Ovary (tissue), 9 donors: ENCODE results near the gene SEC24C. TPM values are rescaled to one million over a fixed set of nuclear protein-coding genes. Genes with fewer than 3 reads are reported as not detected.
"Not testable (repeated sequence)": the region's sequence is repeated elsewhere in the genome, so short reads cannot be mapped to it uniquely, and the experiment has no call there.

Experiments
- DNase-seq, 5 donors: peaks; one replicate each; pipeline ENCODE4 v3.0.0-alpha.2; 2019 to 2020
- H3K27ac ChIP-seq, 2 donors: fragments of 200-600 bp; one replicate each; pipeline versions ENCODE4 v1.5.1 to v1.8.0; 2019 to 2022
- H3K27me3 ChIP-seq: fragments of 200-600 bp; one replicate; pipeline ENCODE4 v1.8.0; 2022
- H3K36me3 ChIP-seq: fragments of 200-600 bp; sonication (generic); one replicate; pipeline ENCODE4 v1.5.1; 2019
- H3K4me1 ChIP-seq: one replicate; pipeline ENCODE4 v1.8.1; 2013; ENCODE audit warnings: mild to moderate bottlenecking, moderate library complexity; ENCODE audit not compliant: insufficient read depth
- H3K4me3 ChIP-seq: fragments of 200-600 bp; sonication (generic); one replicate; pipeline ENCODE4 v1.5.1; 2017
- H3K9me3 ChIP-seq, 2 donors: fragments of 200-600 bp in 1 of 2; sonication (generic) in 1 of 2; one replicate each; pipeline versions ENCODE4 v1.5.1 to v1.8.1; 2013 to 2019; ENCODE audit warnings: mild to moderate bottlenecking in 1 of 2, moderate library complexity in 1 of 2
- EP300 ChIP-seq: sonication (generic); formaldehyde crosslinking; IDR thresholded peaks from one replicate; pipeline ENCODE4 v1.6.1; 2017; ENCODE audit warnings: antibody characterized with exemption
- POLR2A ChIP-seq: fragments of 450-650 bp; IDR thresholded peaks from one replicate; pipeline ENCODE4 v1.6.1; 2017; ENCODE audit warnings: antibody characterized with exemption, mild to moderate bottlenecking, moderate library complexity
- WGBS, 3 donors: extraction: QIAGEN DNeasy Blood & Tissue Kit in 1 of 3; methylation state at CpG; one replicate each; pipeline versions ENCODE4 v1.1.5 to v1.1.7; 2013 to 2017; 5-methylcytosine and 5-hydroxymethylcytosine counted together
- intact Hi-C, 4 donors: fragments of 100-400 bp; cut with DNase I; formaldehyde crosslinking; loops; one replicate each; pipeline versions ENCODE4 v1.11.0 to v1.15.1; 2022 to 2023
- polyA plus RNA-seq, 2 donors: library from polyadenylated mRNA; stranded (reverse); fragments of 200-250 nt in 1 of 2; fragments of 350-450 nt in 1 of 2; fragmentation: Illumina TruSeq in 1 of 2; extraction: RNeasy Lipid Tissue Mini Kit (QIAGEN cat#74804) in 1 of 2; gene quantifications; one replicate each; pipeline ENCODE4 v1.2.3, GENCODE V29; 2013 to 2014
- total RNA-seq, 7 donors: library from RNA; depleted of rRNA in 2 of 7; stranded (reverse); fragments of >200 nt in 2 of 7; fragmentation: NEBNext Ultra II Directional in 3 of 7; extraction: Animal tissue kit (Norgen Biotek cat#: 25700) in 3 of 7; gene quantifications; one replicate each; pipeline versions ENCODE4 v1.1.0 to v1.2.4, GENCODE V29; 2016 to 2023
- TF ChIP-seq, protein P1 (sequence below), 3 donors: fragments of 450-650 bp in 2 of 3; fragments of 200-600 bp in 1 of 3; IDR thresholded peaks; one replicate each; pipeline versions ENCODE4 v1.5.1 to v1.8.0; 2016 to 2022; ENCODE audit warnings: antibody characterized with exemption in 3 of 3, mild to moderate bottlenecking in 1 of 3
- donor health status: DM: no; HTN: no; CAD: no; lungs with moderate emphysema.
- donor health status: DM: no; HTN: no; CAD: no.
- donor health status: Bipolar disorder and iron deficiency.
- donor health status: DM: yes; HTN: yes; CAD: no.
- donor health status: DM: no; HTN: no; CAD: no.
- donor health status: DM: yes; HTN: yes; CAD: no.

The SEC24C gene
- total and polyA plus RNA-seq, 9 donors: 30.3 to 70.4 (median 58.8) TPM

DNA sequence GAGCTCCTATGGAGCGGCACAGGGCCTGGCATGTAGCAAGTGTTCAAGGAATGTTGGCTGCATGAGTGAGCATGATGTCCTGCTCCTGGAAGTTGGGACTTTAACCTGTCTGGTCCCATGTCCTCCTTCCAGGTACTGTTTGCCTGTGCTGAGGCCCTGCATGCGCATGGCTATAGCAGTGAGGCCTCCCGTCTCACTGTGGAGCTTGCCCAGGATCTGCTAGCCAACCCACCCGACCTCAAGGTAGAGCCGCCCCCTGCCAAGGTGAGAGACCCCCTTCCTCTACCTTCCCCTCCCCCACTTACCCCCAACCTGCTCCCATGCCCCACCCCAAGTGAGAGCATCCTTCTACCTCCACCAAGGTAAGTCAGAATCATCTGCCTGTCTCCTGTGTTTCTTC, 49.3 kb downstream of the SEC24C start:
- Histone ChIP-seq H3K27ac (no peak overlapping the region), H3K4me3 (no peak overlapping the region), H3K4me1 (no peaks in the 10 kb centered on the region), H3K27me3 (no peaks in the 10 kb centered on the region), H3K9me3 (no peaks in the 10 kb centered on the region), H3K36me3 (no peaks in the 10 kb centered on the region)
- WGBS, 3 donors: 90 to 92% (median 91%) methylated on average over 5 of the region's 5 CpGs
- no peak for TF ChIP-seq POLR2A
- TF ChIP-seq, protein P1, sequence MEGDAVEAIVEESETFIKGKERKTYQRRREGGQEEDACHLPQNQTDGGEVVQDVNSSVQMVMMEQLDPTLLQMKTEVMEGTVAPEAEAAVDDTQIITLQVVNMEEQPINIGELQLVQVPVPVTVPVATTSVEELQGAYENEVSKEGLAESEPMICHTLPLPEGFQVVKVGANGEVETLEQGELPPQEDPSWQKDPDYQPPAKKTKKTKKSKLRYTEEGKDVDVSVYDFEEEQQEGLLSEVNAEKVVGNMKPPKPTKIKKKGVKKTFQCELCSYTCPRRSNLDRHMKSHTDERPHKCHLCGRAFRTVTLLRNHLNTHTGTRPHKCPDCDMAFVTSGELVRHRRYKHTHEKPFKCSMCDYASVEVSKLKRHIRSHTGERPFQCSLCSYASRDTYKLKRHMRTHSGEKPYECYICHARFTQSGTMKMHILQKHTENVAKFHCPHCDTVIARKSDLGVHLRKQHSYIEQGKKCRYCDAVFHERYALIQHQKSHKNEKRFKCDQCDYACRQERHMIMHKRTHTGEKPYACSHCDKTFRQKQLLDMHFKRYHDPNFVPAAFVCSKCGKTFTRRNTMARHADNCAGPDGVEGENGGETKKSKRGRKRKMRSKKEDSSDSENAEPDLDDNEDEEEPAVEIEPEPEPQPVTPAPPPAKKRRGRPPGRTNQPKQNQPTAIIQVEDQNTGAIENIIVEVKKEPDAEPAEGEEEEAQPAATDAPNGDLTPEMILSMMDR (IDR thresholded peaks at IDR 0.05): no peak
- no peak for TF ChIP-seq EP300
- intact Hi-C loops: no loop called here
- no peak for DNase-seq

DNA sequence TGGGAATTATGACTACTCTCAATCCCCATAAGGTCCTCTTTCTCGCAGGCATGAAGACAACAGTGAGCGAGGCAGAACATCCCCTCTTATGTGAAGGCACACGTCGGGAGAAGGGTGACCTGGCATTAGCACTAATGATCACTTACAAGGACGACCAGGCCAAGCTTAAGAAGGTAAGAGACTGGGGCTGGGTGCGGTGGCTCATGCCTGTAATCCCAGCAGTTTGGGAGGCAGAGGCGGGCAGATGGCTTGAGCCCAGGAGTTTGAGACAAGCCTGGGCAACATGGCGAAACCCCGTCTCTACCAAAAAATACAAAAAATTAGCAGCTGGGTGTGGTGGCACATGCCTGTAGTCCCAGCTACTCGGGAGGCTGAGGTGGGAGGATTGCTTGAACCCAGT, 51.3 kb downstream of the SEC24C start:
- WGBS, 3 donors: 91 to 93% (median 92%) methylated on average over 10 of the region's 10 CpGs
- H3K36me3 ChIP-seq, intact Hi-C loops: not testable (repeated sequence)

DNA sequence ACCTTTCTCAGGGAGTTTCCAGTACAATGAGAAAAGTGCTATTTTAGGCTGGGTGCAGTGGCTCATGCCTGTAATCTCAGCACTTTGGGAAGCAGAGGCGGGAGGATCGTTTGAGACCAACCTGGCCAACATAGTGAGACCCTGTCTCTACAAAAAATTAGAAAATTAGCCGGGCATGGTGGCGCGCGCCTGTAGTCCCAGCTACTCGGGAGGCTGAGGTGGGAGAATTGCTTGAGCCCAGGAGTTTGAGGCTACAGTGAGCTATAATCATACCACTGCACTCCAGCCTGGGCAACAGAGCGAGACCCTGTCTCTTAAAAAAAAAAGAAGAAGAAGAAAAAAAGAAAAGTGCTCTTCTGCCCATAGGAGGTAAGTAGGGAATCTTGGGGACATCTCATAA, 51.9 kb downstream of the SEC24C start:
- intact Hi-C loops, DNase-seq, H3K4me3 ChIP-seq, H3K36me3 ChIP-seq, H3K4me1 ChIP-seq, H3K9me3 ChIP-seq, H3K27me3 ChIP-seq, H3K27ac ChIP-seq: not testable (repeated sequence)
- 92 to 94% (median 94%) methylated on average over 8 of the region's 8 CpGs for WGBS, 3 donors

More for the DNA sequence above, 51.3 kb downstream of the SEC24C start:
- H3K27me3 ChIP-seq, DNase-seq, H3K4me1 ChIP-seq, H3K4me3 ChIP-seq, H3K9me3 ChIP-seq, H3K27ac ChIP-seq: not testable (repeated sequence)

DNA sequence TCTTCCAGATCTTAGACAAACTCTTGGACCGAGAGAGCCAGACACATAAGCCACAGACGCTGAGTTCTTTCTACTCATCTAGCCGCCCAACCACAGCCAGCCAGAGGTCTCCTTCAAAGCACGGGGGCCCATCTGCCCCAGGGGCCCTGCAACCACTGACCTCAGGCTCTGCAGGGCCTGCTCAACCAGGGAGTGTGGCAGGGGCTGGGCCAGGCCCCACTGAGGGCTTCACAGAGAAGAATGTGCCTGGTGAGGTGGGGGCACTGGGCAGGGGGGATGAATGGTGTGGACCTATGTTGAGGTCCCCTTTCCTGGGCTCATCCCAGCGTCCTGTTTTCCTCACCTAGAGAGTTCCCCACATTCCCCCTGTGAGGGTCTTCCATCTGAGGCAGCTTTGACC, 52.6 kb downstream of the SEC24C start:
- Histone ChIP-seq H3K4me1 (no peaks in the 10 kb centered on the region), H3K9me3 (no peaks in the 10 kb centered on the region), H3K27ac (no peak overlapping the region), H3K4me3 (no peak overlapping the region), H3K36me3 (no peaks in the 10 kb centered on the region), H3K27me3 (no peaks in the 10 kb centered on the region)
- TF ChIP-seq, protein P1 (IDR thresholded peaks at IDR 0.05): no peak
- TF ChIP-seq EP300: no peak
- no peak for TF ChIP-seq POLR2A
- WGBS, 3 donors: 70 to 84% (median 79%) methylated on average over 5 of the region's 5 CpGs
- intact Hi-C loops: no loop called here
- no peak for DNase-seq

DNA sequence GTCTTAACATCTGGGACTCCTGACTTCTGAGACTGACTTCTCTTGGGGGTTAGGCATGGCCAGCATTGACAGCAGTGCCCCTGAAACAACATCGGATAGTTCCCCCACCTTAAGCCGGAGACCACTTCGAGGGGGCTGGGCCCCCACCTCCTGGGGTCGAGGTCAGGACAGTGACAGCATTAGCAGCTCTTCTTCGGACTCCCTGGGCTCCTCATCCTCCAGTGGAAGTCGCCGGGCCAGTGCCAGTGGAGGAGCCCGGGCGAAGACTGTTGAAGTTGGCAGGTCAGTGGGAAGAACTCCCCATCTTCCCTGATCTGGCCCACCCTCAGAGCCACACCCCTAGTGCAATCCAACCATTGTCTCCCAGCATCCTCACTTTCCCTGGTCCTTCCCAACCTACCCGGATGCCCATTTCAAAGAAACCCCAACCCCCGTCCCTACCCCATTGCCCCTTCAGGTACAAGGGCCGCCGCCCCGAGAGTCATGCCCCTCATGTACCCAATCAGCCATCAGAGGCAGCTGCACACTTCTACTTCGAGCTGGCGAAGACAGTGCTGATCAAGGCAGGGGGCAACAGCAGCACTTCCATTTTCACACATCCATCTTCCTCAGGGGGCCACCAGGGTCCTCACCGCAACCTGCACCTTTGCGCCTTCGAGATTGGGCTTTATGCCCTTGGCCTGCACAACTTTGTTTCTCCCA, 53.3 kb downstream of the SEC24C start:
- Histone ChIP-seq H3K9me3 (no peaks in the 10 kb centered on the region), H3K27ac (no peak overlapping the region), H3K4me3 (no peak overlapping the region), H3K4me1 (no peaks in the 10 kb centered on the region), H3K27me3 (no peaks in the 10 kb centered on the region), H3K36me3 (no peaks in the 10 kb centered on the region)
- DNase-seq: no peak
- intact Hi-C loops: no loop called here
- TF ChIP-seq POLR2A (no peak), EP300 (no peak)
- TF ChIP-seq, protein P1 (IDR thresholded peaks at IDR 0.05): no peak
- 80 to 86% (median 84%) methylated on average over 19 of the region's 19 CpGs for WGBS, 3 donors
